ENCODE measurements around the gene INPP5F.

- TF ChIP-seq POLR2A (IDR thresholded peaks at IDR 0.05; ENCODE audit: low read depth, low read length) (no peak), CEBPB (IDR thresholded peaks at IDR 0.05; ENCODE audit: borderline replicate concordance in 1 of 2, low read depth in 2 of 2, low read length in 2 of 2) (no peak), CTCF (IDR thresholded peaks at IDR 0.05 in 2 of 3, conservative IDR thresholded peaks at IDR 0.05 in 1 of 3; ENCODE audit: control insufficient read depth in 2 of 3, extremely low read depth in 1 of 3, insufficient read depth in 1 of 3, low read depth in 3 of 3, low read length in 3 of 3) (no peak), JUNB (IDR thresholded peaks at IDR 0.05) (no peak), PML (IDR thresholded peaks at IDR 0.05; ENCODE audit: low read length) (no peak), IRF3 (IDR thresholded peaks at IDR 0.05) (no peak), JUND (IDR thresholded peaks at IDR 0.05; ENCODE audit: low read depth, low read length) (no peak), CUX1 (IDR thresholded peaks at IDR 0.05; ENCODE audit: insufficient replicate concordance, low read depth, low read length) (no peak), ELK1 (IDR thresholded peaks at IDR 0.05; ENCODE audit: low read depth, low read length) (no peak), NR2C2 (IDR thresholded peaks at IDR 0.05; ENCODE audit: borderline replicate concordance, control insufficient read depth, insufficient read length, low read depth) (no peak), MXI1 (IDR thresholded peaks at IDR 0.05; ENCODE audit: low read depth, low read length) (no peak), NFYA (IDR thresholded peaks at IDR 0.05; ENCODE audit: borderline replicate concordance, low read depth, low read length) (no peak), REST (IDR thresholded peaks at IDR 0.05; ENCODE audit: low read depth, low read length) (no peak), EGR1 (IDR thresholded peaks at IDR 0.05; ENCODE audit: borderline replicate concordance in 1 of 2, low read depth in 2 of 2, low read length in 2 of 2) (no peak)
These were observed 2.4 kb downstream of the INPP5F start for GRCh38 chr10:119728172-119728800.
